ENCODE results near the gene KCNJ10.

- no peak for TF ChIP-seq REST (tag by site-specific recombination; IDR thresholded peaks at IDR 0.05)
- no peak for TF ChIP-seq ZNF19 (tag by site-specific recombination; IDR thresholded peaks at IDR 0.05; ENCODE audit: low read depth)
- no peak for TF ChIP-seq CTCF (tag by site-specific recombination; IDR thresholded peaks at IDR 0.05)
- TF ChIP-seq ZNF449 (tag by site-specific recombination; IDR thresholded peaks at IDR 0.05): no peak
- TF ChIP-seq ZNF280C (tag by site-specific recombination; IDR thresholded peaks at IDR 0.05): no peak
- no peak for TF ChIP-seq ZNF670 (tag by site-specific recombination; IDR thresholded peaks at IDR 0.05; ENCODE audit: low read depth)
- no peak for TF ChIP-seq ZEB2 (tag by site-specific recombination; IDR thresholded peaks at IDR 0.05)
- no peak for TF ChIP-seq PRDM2 (tag by site-specific recombination; IDR thresholded peaks at IDR 0.05; ENCODE audit: borderline replicate concordance)
These were observed 39.7 kb upstream of the KCNJ10 start for GRCh38 chr1:160109686-160110085.
